H1 (cell line): ENCODE results near the gene SEPTIN5. TPM values are rescaled to one million over a fixed set of nuclear protein-coding genes. Genes with fewer than 3 reads are reported as not detected.

Experiments
- CTCF ChIA-PET: fragments of 300-600 bp; sonication (Branson Sonifier 250); formaldehyde crosslinking; loops from one replicate; lab custom pipeline; 2021; ENCODE audit not compliant: partially characterized antibody; lab: Charles Lee
- POLR2A ChIA-PET: fragments of 300-600 bp; sonication (Branson Sonifier 250); formaldehyde crosslinking; loops from one replicate; lab custom pipeline; 2021; ENCODE audit warnings: inconsistent platforms; ENCODE audit not compliant: partially characterized antibody; lab: Charles Lee
- DNase-seq, 2 experiments: peaks; one replicate each; pipeline versions ENCODE4 v3.0.0 to v3.0.0-alpha.2; 2010 to 2022; ENCODE audit warnings: low spot score in 2 of 2, low read depth in 1 of 2, mixed read lengths in 1 of 2
- FAIRE-seq: peaks from 2 replicates; lab custom pipeline; 2011; peaks lifted over from hg19 to GRCh38; lab: Jason Lieb, UNC
- H2AFZ ChIP-seq: 2 replicates; pipeline ENCODE4 v1.8.1; 2012; ENCODE audit warnings: low read length, inconsistent platforms
- H2AK5ac ChIP-seq: 2 replicates; pipeline ENCODE4 v1.6.1; 2013; ENCODE audit warnings: low read depth, low read length
- H2BK120ac ChIP-seq: replicated peaks from 2 replicates; pipeline ENCODE3; 2013; ENCODE audit warnings: low read depth, low read length, inconsistent platforms
- H2BK12ac ChIP-seq: 2 replicates; pipeline ENCODE4 v1.6.1; 2013; ENCODE audit warnings: low read depth, low read length
- H2BK15ac ChIP-seq: 2 replicates; pipeline ENCODE4 v1.6.1; 2013; ENCODE audit warnings: low read length
- H2BK20ac ChIP-seq: 2 replicates; pipeline ENCODE4 v1.6.1; 2013; ENCODE audit warnings: low read length
- H2BK5ac ChIP-seq: 2 replicates; pipeline ENCODE4 v1.6.1; 2013; ENCODE audit warnings: low read depth, low read length
- H3K14ac ChIP-seq: 2 replicates; pipeline ENCODE4 v1.6.1; 2013; ENCODE audit warnings: inconsistent platforms; ENCODE audit not compliant: insufficient read length
- H3K18ac ChIP-seq: 2 replicates; pipeline ENCODE4 v1.6.1; 2013; ENCODE audit warnings: low read length; ENCODE audit errors: extremely low read depth
- H3K23ac ChIP-seq: 2 replicates; pipeline ENCODE4 v1.6.1; 2013; ENCODE audit warnings: inconsistent platforms; ENCODE audit not compliant: insufficient read length
- H3K23me2 ChIP-seq: 2 replicates; pipeline ENCODE4 v1.6.1; 2013; ENCODE audit warnings: low read depth, low read length
- H3K27ac ChIP-seq: 2 replicates; pipeline ENCODE4 v1.6.1; 2011; ENCODE audit warnings: low read depth, low read length, inconsistent platforms
- H3K27me3 ChIP-seq, 4 experiments: replicated peaks in 1 of 4; 1 replicate in 1 of 4; 2 replicates in 3 of 4; pipeline versions ENCODE4 v1.6.1 to v1.8.1; 2011 to 2013; ENCODE audit warnings: low read length in 3 of 4, mild to moderate bottlenecking in 3 of 4, inconsistent platforms in 2 of 4, mixed read lengths in 2 of 4, moderate library complexity in 1 of 4; ENCODE audit not compliant: control insufficient read depth in 3 of 4, insufficient read depth in 3 of 4; ENCODE audit errors: extremely low read depth in 1 of 4
- H3K36me3 ChIP-seq, 4 experiments: 2 replicates each; pipeline versions ENCODE4 v1.6.1 to v1.8.1; 2011 to 2013; ENCODE audit warnings: mild to moderate bottlenecking in 4 of 4, low read length in 3 of 4, moderate library complexity in 2 of 4, control low read depth in 1 of 4, inconsistent platforms in 1 of 4; ENCODE audit not compliant: insufficient read depth in 4 of 4, control insufficient read depth in 2 of 4
- H3K4ac ChIP-seq: replicated peaks from 2 replicates; pipeline ENCODE3; 2013; ENCODE audit warnings: low read length, low read depth, mixed read lengths, inconsistent platforms; ENCODE audit not compliant: insufficient read length
- H3K4me1 ChIP-seq, 4 experiments: replicated peaks in 1 of 4; 1 replicate in 1 of 4; 2 replicates in 3 of 4; pipeline versions ENCODE4 v1.6.1 to v1.8.1; 2011 to 2013; ENCODE audit warnings: low read length in 3 of 4, inconsistent platforms in 2 of 4, mixed read lengths in 1 of 4; ENCODE audit not compliant: insufficient read depth in 4 of 4, control insufficient read depth in 3 of 4
- H3K4me2 ChIP-seq, 2 experiments: 2 replicates each; pipeline versions ENCODE4 v1.6.1 to v1.8.1; 2011 to 2013; ENCODE audit warnings: low read depth in 2 of 2, low read length in 2 of 2, control low read depth in 1 of 2, inconsistent platforms in 1 of 2, mild to moderate bottlenecking in 1 of 2; ENCODE audit not compliant: insufficient read depth in 1 of 2
- H3K4me3 ChIP-seq, 4 experiments: fragments of 200-600, 300-600 bp in 1 of 4; sonication (generic), shearing (Covaris generic), sonication (Bioruptor Twin) in 1 of 4; 2 replicates each; pipeline versions ENCODE4 v1.5.1 to v1.8.1; 2011 to 2016; ENCODE audit warnings: low read length in 4 of 4, low read depth in 3 of 4, control low read depth in 2 of 4, inconsistent platforms in 2 of 4, mild to moderate bottlenecking in 2 of 4, mixed read lengths in 1 of 4, moderate library complexity in 1 of 4; ENCODE audit not compliant: insufficient read depth in 2 of 4; ENCODE audit errors: extremely low read depth in 1 of 4
- H3K56ac ChIP-seq: replicated peaks from 2 replicates; pipeline ENCODE3; 2013; ENCODE audit warnings: low read depth, mild to moderate bottlenecking, mixed read lengths, low read length, inconsistent platforms; ENCODE audit not compliant: insufficient read length
- H3K79me1 ChIP-seq: 2 replicates; pipeline ENCODE4 v1.6.1; 2013; ENCODE audit warnings: low read depth, low read length, control low read depth
- H3K79me2 ChIP-seq, 2 experiments: 2 replicates each; pipeline versions ENCODE4 v1.6.1 to v1.8.1; 2012 to 2013; ENCODE audit warnings: low read length in 2 of 2, mild to moderate bottlenecking in 2 of 2, inconsistent platforms in 1 of 2; ENCODE audit not compliant: insufficient read depth in 2 of 2, control insufficient read depth in 1 of 2
- H3K9ac ChIP-seq, 4 experiments: replicated peaks in 1 of 4; 1 replicate in 1 of 4; 2 replicates in 3 of 4; pipeline versions ENCODE4 v1.6.1 to v1.8.1; 2011 to 2013; ENCODE audit warnings: low read depth in 3 of 4, low read length in 3 of 4, control low read depth in 2 of 4, mild to moderate bottlenecking in 2 of 4, moderate library complexity in 2 of 4, inconsistent platforms in 1 of 4; ENCODE audit errors: extremely low read depth in 1 of 4
- H3K9me3 ChIP-seq, 2 experiments: 2 replicates each; pipeline versions ENCODE4 v1.6.1 to v1.8.1; 2012 to 2013; ENCODE audit warnings: mild to moderate bottlenecking in 2 of 2, moderate library complexity in 2 of 2, control low read depth in 1 of 2, inconsistent platforms in 1 of 2, low read depth in 1 of 2, low read length in 1 of 2, mixed read lengths in 1 of 2; ENCODE audit not compliant: insufficient read depth in 2 of 2
- H4K20me1 ChIP-seq, 2 experiments: replicated peaks in 1 of 2; 2 replicates each; pipeline versions ENCODE3 to v1.8.1; 2011 to 2013; ENCODE audit warnings: inconsistent platforms in 2 of 2, low read length in 2 of 2, mild to moderate bottlenecking in 1 of 2; ENCODE audit not compliant: insufficient read depth in 2 of 2, control insufficient read depth in 1 of 2
- H4K5ac ChIP-seq: 2 replicates; pipeline ENCODE4 v1.6.1; 2013; ENCODE audit warnings: low read length, low read depth, mixed read lengths, inconsistent platforms; ENCODE audit not compliant: insufficient read length
- H4K8ac ChIP-seq: 2 replicates; pipeline ENCODE4 v1.8.0; 2013; ENCODE audit warnings: mild to moderate bottlenecking, moderate library complexity, low read length, inconsistent platforms; ENCODE audit not compliant: insufficient read depth; ENCODE audit errors: extremely low read depth
- H4K91ac ChIP-seq: replicated peaks from 2 replicates; pipeline ENCODE3; 2013; ENCODE audit warnings: low read length, mixed read lengths, inconsistent platforms; ENCODE audit not compliant: insufficient read length
- CBX5 ChIP-seq: fragments of 300-800, 300-1000 bp; sonication (generic); IDR thresholded peaks from 2 replicates; pipeline ENCODE4 v1.7.1; 2016; ENCODE audit warnings: antibody characterized with exemption, low read length, low read depth
- CHD1 ChIP-seq: IDR thresholded peaks from 2 replicates; pipeline ENCODE4 v1.6.1; 2012; ENCODE audit warnings: low read depth, low read length, improper control_type of control experiment
- EGR1 ChIP-seq: IDR thresholded peaks from 2 replicates; pipeline ENCODE4 v1.6.1; 2011; ENCODE audit warnings: low read depth, low read length, borderline replicate concordance
- FOSL1 ChIP-seq: IDR thresholded peaks from 2 replicates; pipeline ENCODE4 v1.6.1; 2011; ENCODE audit warnings: mild to moderate bottlenecking, low read depth, low read length, moderate library complexity; ENCODE audit not compliant: insufficient read depth
- NANOG ChIP-seq: IDR thresholded peaks from 2 replicates; pipeline ENCODE4 v1.6.1; 2011; ENCODE audit warnings: low read length, low read depth, mild to moderate bottlenecking, inconsistent platforms; ENCODE audit not compliant: insufficient read depth, poor library complexity, severe bottlenecking
- RAD21 ChIP-seq, 2 experiments: IDR thresholded peaks in 1 of 2; conservative IDR thresholded peaks in 1 of 2; 2 replicates each; pipeline ENCODE4 v1.6.1; 2011; ENCODE audit warnings: low read depth in 2 of 2, low read length in 2 of 2, improper control_type of control experiment in 1 of 2, inconsistent platforms in 1 of 2, mild to moderate bottlenecking in 1 of 2, moderate library complexity in 1 of 2
- TBP ChIP-seq: IDR thresholded peaks from 2 replicates; pipeline ENCODE4 v1.6.1; 2011; ENCODE audit warnings: low read depth, low read length, improper control_type of control experiment
- WGBS, 2 experiments: shearing (Covaris generic) in 1 of 2; methylation state at CpG; one replicate each; pipeline versions ENCODE4 v1.1.6 to v1.1.7; 2013 to 2015; ENCODE audit warnings: low lambda C conversion rate in 2 of 2, mixed read lengths in 2 of 2, inconsistent platforms in 1 of 2, low coverage in 1 of 2, missing lambda C conversion rate in 1 of 2; ENCODE audit not compliant: insufficient replicate concordance in 2 of 2, insufficient coverage in 1 of 2, insufficient read length in 1 of 2; ENCODE audit errors: extremely low coverage in 1 of 2, missing lambda C conversion rate in 1 of 2; 5-methylcytosine and 5-hydroxymethylcytosine counted together
- polyA plus RNA-seq, 7 experiments: library from polyadenylated mRNA; depleted of rRNA in 3 of 7; stranded (reverse) in 5 of 7; unstranded in 2 of 7; fragments of >200 nt in 5 of 7; fragments of 200-250 nt in 2 of 7; gene quantifications; 1 replicate in 5 of 7; 2 replicates in 1 of 7; 4 replicates in 1 of 7; pipeline versions ENCODE4 v1.2.1 to v1.2.3, GENCODE V29; 2011 to 2013; ENCODE audit warnings: missing spikeins in 2 of 7, mixed read lengths in 2 of 7
- total RNA-seq: library from RNA; stranded (reverse); fragmentation: NEBNext Ultra II Directional; extraction: Animal tissue kit (Norgen Biotek cat#: 25700); gene quantifications from 2 replicates; pipeline ENCODE4 v1.2.1, GENCODE V29; 2021

Gene SEPTIN5
- total and polyA plus RNA-seq, 2 of the 8 experiments (the other 6 are each of a cell fraction or from before 2014, with no cell fraction given), result 6.0 to 8.6 TPM

DNA sequence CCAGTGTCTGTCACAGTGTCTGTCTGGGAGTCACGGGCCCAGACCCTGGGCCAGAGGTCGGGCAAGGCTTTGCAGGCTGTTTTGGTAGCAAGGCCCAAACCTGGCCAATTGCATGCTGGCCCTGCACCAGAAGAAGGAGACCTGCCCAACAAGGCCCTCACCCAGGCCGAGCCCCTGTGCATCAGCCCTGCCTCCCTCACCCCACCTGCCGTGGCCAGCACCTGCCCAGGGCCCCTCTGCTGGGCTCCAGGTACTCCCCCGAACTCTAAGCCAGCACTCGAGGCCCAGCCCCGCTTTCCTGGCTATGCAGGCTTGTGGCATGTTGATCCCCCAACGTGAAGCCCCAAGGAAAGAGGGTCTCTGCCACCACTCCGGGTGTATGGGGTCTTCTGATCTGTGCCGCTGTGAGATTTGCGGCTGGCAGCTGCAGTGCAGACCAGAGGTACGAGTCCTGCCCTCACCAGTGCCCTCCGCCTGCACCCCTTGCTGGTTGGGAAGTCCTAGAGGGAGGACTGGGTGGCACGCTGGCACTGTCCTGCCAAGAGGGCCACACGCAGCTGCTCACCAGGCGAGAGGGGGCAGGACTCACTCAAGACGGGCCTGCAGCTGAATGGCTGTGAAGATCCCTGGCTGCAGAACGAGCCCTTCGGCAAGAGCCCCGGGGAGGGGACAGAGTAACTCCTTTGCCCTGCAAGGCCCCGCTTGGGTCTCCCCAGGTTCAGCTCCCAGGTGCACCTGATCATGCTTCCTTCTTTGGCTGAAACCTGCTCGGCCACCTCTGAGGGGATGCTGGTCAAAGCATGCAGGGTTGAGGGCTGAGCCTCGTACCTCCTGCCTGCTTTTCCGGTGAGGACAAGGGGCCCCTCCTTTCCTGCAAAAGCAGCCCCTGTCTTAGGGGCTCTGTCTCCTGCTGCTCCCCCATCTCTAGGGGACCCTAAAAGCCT, 6.7 kb upstream of the SEPTIN5 start:
- H3K4me2 ChIP-seq, result no peak overlapping the region
- H4K8ac ChIP-seq, result no peak overlapping the region; the same call in 1 of the 2 replicates
- H2AK5ac ChIP-seq, result no peak overlapping the region
- H3K56ac ChIP-seq, result no peak overlapping the region
- H3K79me2 ChIP-seq, result no peaks in the 10 kb centered on the region
- CTCF ChIA-PET, result interaction anchor here (1.1 to 5.3 kb wide), 5 partner anchors 9 to 250 kb away, joined by 3 to 50 read pairs (median 6); no protein-coding TSS in a partner anchor
- no peak overlapping the region for H3K9ac ChIP-seq
- no peaks in the 10 kb centered on the region for H3K23me2 ChIP-seq
- no peak overlapping the region for H4K5ac ChIP-seq
- no peak overlapping the region for H3K4me3 ChIP-seq
- FAIRE-seq, result no peak
- POLR2A ChIA-PET, result no interaction called here
- no peak overlapping the region for H3K14ac ChIP-seq
- peak in 1 of 2 experiments; percentile 51 for DNase-seq
- no peak overlapping the region for H3K27ac ChIP-seq
- no peak overlapping the region for H2BK120ac ChIP-seq
- peak overlapping the region; percentile 84 for H2BK15ac ChIP-seq
- peak overlapping the region; percentile 81; the same call in 1 of the 2 replicates for H2BK20ac ChIP-seq
- H2BK12ac ChIP-seq, result peak overlapping the region; percentile 99; the same call in 1 of the 2 replicates
- H3K9me3 ChIP-seq, result no peaks in the 10 kb centered on the region
- H2BK5ac ChIP-seq, result peak overlapping the region; percentile 99; the same call in 1 of the 2 replicates
- H4K20me1 ChIP-seq, result no peaks in the 10 kb centered on the region
- TF ChIP-seq EGR1, result no peak
- no peak for TF ChIP-seq CBX5
- no peak for TF ChIP-seq NANOG
- no peak for TF ChIP-seq TBP
- TF ChIP-seq FOSL1, result no peak
- TF ChIP-seq CHD1, result no peak
- no peak for TF ChIP-seq RAD21 (IDR thresholded peaks at IDR 0.05 in 1 of 2, conservative IDR thresholded peaks at IDR 0.05 in 1 of 2; ENCODE audit: low read depth in 2 of 2, low read length in 2 of 2)
- peak overlapping the region; percentile 36; the same call in 1 of the 2 replicates for H3K18ac ChIP-seq
- H2AFZ ChIP-seq, result no peak overlapping the region
- peaks cover 0 to 24% (median 16%) of the 10 kb centered on the region in 4 experiments; a peak in 6 of 7 replicates for H3K4me1 ChIP-seq
- peak overlapping the region; percentile 85 for H4K91ac ChIP-seq
- no peaks in the 10 kb centered on the region for H3K79me1 ChIP-seq
- WGBS, 2 experiments, result 90% methylated on average over 24 of the region's 24 CpGs; no CpG with 5 or more reads in 1 of the 2 experiments
- peaks cover 0 to 10% (median 7%) of the 10 kb centered on the region in 4 experiments; a peak in 4 of 7 replicates for H3K27me3 ChIP-seq
- H3K4ac ChIP-seq, result peak overlapping the region; percentile 19
- H3K23ac ChIP-seq, result no peak overlapping the region
- no peaks in the 10 kb centered on the region for H3K36me3 ChIP-seq
